Heart left ventricle (tissue), 13 donors: ENCODE measurements around the gene ZBTB3.

Source experiments
- POLR2A ChIP-seq, 2 donors: fragments of 450-650 bp; IDR thresholded peaks; one replicate each; pipeline ENCODE4 v1.6.1; 2017; ENCODE audit warnings: antibody characterized with exemption in 2 of 2, mild to moderate bottlenecking in 2 of 2, moderate library complexity in 2 of 2
- TF ChIP-seq, protein P1 (sequence below), 12 donors: fragments of 200-600 bp; sonication (generic) in 4 of 12; IDR thresholded peaks; one replicate each; pipeline versions ENCODE4 v1.5.0 to v1.8.0; 2018 to 2022; ENCODE audit warnings: antibody characterized with exemption in 12 of 12, mild to moderate bottlenecking in 5 of 12
- donor health status: ischemic (EF 13 %, LVEDD 7.1; RV severe dilation, severe dysfunction).
- donor health status: DM: no; HTN: yes; CAD: no.
- donor health status: DM: no; HTN: no; CAD: no.
- donor health status: ischemic (EF 25% LVEDD 6.9; RV normal size, moderate dysfunction).
- donor health status: ischemic (EF 25% LVEDD 5.7; RV mildly dilated, moderate dysfunction).
- donor health status: ischemic (EF 35%, LVEDD 5.7; RV mildly dilated, moderate dysfunction).
- donor health status: nonischemic (EF 11% LVEDD 7.7; RV severe dilation, severe dysfunction).
- donor health status: DM: yes; HTN: yes; CAD: no.
- donor health status: PGD.
- donor health status: ischemic (EF 29% LVEDD 5.4; RV normal size, mild dysfunction).
- donor health status: nonischemic (EF 23%, LVEDD 6.1; RV moderate dilation, normal function).

DNA sequence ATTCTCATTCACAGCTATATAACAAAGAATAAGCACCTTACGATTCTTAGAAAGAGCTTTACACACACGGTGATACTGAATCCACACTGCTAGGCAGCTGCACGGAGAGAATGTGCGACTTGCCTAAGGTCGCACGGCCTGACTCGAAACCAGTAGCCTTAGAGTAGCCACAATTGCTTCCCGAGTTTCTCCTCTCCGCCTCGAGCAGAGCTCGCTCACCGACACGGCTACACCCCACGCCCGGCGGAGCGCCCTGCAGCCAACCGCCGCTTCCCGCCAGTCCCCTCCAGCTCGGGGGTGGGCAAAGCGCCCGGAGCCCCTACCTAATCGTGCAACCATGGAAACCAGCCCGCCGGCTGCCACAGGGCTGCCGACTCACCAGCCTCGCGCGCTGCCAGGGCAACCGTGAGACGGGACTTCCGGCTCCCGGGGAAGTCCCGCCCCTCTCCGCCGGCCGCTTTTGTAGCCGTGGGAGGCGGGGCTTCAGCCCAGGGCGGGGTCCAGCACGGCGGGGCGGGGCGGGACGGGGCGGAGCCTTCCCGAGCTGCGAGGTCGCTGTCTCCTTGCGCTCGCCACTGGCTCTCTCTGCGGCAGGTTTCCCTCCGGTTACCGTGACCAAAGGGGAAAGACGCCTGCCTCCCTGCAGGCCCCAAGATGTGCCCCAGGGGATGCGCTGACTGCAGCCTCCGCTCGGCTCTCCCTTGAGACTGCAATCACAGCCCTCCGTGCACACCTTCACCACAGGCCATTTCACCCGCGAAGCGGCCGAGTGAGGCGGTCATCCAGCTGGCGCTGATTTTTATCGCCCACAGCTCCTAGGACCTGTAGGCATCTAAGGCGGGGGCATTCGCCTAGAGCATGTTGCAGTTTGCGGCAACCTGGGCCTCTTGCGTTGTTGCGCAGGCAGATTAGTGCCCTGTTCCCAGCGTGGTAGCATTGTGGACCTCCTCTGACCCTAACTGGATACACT, 47.8 kb downstream of the ZBTB3 start:
- TF ChIP-seq POLR2A (IDR thresholded peaks at IDR 0.05), result peak in 1 of 2 donors; percentile 60
- TF ChIP-seq, protein P1, sequence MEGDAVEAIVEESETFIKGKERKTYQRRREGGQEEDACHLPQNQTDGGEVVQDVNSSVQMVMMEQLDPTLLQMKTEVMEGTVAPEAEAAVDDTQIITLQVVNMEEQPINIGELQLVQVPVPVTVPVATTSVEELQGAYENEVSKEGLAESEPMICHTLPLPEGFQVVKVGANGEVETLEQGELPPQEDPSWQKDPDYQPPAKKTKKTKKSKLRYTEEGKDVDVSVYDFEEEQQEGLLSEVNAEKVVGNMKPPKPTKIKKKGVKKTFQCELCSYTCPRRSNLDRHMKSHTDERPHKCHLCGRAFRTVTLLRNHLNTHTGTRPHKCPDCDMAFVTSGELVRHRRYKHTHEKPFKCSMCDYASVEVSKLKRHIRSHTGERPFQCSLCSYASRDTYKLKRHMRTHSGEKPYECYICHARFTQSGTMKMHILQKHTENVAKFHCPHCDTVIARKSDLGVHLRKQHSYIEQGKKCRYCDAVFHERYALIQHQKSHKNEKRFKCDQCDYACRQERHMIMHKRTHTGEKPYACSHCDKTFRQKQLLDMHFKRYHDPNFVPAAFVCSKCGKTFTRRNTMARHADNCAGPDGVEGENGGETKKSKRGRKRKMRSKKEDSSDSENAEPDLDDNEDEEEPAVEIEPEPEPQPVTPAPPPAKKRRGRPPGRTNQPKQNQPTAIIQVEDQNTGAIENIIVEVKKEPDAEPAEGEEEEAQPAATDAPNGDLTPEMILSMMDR (IDR thresholded peaks at IDR 0.05), result no peak
